Lower lobe of right lung (tissue), 2 donors: ENCODE measurements around the gene NEDD4L. TPM values are rescaled to one million over a fixed set of nuclear protein-coding genes. Genes with fewer than 3 reads are reported as not detected.
A peak's percentile ranks its signal among the peaks of the same experiment; 100 is the strongest.

Source experiments
- ATAC-seq, 2 donors: fragments of 200-7000 bp; cut with Tn5 transposase; one replicate each; pipeline ENCODE4 v1.9.1; 2020 to 2022; ENCODE audit warnings: mild to moderate bottlenecking in 2 of 2, moderate library complexity in 2 of 2
- DNase-seq: peaks from one replicate; pipeline ENCODE4 v3.0.0-alpha.2; 2020
- H3K27ac ChIP-seq: fragments of 200-600 bp; one replicate; pipeline ENCODE4 v1.8.0; 2022
- H3K27me3 ChIP-seq: fragments of 200-600 bp; one replicate; pipeline ENCODE4 v1.8.0; 2022; ENCODE audit warnings: low read depth
- H3K36me3 ChIP-seq: fragments of 200-600 bp; one replicate; pipeline ENCODE4 v1.8.0; 2022; ENCODE audit warnings: mild to moderate bottlenecking
- H3K4me1 ChIP-seq: fragments of 200-600 bp; one replicate; pipeline ENCODE4 v1.8.0; 2022
- H3K4me3 ChIP-seq: fragments of 200-600 bp; one replicate; pipeline ENCODE4 v1.8.0; 2022; ENCODE audit warnings: mild to moderate bottlenecking
- H3K9me3 ChIP-seq: fragments of 200-600 bp; one replicate; pipeline ENCODE4 v1.8.0; 2022
- intact Hi-C: fragments of 100-400 bp; cut with DNase I; formaldehyde crosslinking; loops from one replicate; pipeline ENCODE4 v1.11.0; 2022
- total RNA-seq: library from RNA; stranded (reverse); fragmentation: NEBNext Ultra II Directional; extraction: Animal tissue kit (Norgen Biotek cat#: 25700); gene quantifications from one replicate; pipeline ENCODE4 v1.2.1, GENCODE V29; 2021
- TF ChIP-seq, protein P1 (sequence below): fragments of 200-600 bp; IDR thresholded peaks from one replicate; pipeline ENCODE4 v1.8.0; 2022; ENCODE audit warnings: antibody characterized with exemption, mild to moderate bottlenecking
- donor health status: DM: no; HTN: yes; CAD: no; lungs with severe emphysema.

NEDD4L gene
- total RNA-seq, 1 donor from 2014 or later = 203 TPM

DNA sequence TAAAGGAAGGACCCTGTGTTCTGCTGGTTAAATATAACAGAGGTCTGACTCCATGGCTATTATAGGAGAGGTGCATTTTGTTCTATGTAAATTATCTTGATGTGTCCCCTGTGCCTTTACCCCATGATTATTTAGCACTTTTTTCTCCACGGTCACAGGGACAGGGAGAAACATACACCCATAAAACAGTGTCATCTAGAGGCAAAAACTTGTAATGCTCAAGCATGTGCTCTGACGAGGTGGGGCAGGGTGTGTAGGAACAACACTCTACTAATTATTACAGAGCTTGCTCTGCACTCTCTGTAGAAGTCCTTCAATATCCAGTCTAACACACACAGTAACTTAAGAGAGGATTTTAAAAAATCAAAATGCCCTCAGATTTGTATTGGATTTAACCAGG, 187.9 kb downstream of the NEDD4L start:
- intact Hi-C loops = no loop called here
- Histone ChIP-seq H3K27me3 (no peaks in the 10 kb centered on the region), H3K4me1 (peaks cover 42% of the 10 kb centered on the region), H3K4me3 (no peak overlapping the region), H3K27ac (peak overlapping the region; percentile 58), H3K36me3 (no peaks in the 10 kb centered on the region), H3K9me3 (no peaks in the 10 kb centered on the region)
- peak; percentile 69 to 75 for ATAC-seq
- TF ChIP-seq, protein P1, sequence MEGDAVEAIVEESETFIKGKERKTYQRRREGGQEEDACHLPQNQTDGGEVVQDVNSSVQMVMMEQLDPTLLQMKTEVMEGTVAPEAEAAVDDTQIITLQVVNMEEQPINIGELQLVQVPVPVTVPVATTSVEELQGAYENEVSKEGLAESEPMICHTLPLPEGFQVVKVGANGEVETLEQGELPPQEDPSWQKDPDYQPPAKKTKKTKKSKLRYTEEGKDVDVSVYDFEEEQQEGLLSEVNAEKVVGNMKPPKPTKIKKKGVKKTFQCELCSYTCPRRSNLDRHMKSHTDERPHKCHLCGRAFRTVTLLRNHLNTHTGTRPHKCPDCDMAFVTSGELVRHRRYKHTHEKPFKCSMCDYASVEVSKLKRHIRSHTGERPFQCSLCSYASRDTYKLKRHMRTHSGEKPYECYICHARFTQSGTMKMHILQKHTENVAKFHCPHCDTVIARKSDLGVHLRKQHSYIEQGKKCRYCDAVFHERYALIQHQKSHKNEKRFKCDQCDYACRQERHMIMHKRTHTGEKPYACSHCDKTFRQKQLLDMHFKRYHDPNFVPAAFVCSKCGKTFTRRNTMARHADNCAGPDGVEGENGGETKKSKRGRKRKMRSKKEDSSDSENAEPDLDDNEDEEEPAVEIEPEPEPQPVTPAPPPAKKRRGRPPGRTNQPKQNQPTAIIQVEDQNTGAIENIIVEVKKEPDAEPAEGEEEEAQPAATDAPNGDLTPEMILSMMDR = peak; percentile 39
- DNase-seq = no peak

DNA sequence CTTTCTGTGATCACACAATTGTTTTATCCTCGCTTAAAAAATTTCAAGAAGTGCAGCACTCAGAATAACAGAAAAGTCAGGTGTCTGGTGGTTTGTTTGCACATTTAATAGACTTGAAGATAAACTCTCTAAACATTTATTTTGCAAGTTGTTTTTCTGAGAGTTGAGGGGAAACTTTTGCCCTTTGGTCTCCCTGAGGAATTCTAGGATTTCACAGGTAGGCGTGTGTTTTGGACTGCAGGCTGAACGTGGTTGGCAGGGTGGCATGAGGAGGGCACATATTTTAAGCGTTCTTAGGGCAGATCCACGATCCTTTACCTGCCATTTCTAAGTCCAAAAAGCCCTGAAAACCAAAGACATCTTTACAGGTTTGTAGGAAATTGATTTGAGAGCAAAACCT, 188.6 kb downstream of the NEDD4L start:
- ATAC-seq = peak in 1 of 2 donors; percentile 29
- intact Hi-C loops = no loop called here
- Histone ChIP-seq H3K4me1 (peaks cover 37% of the 10 kb centered on the region), H3K27me3 (no peaks in the 10 kb centered on the region), H3K9me3 (no peaks in the 10 kb centered on the region), H3K4me3 (no peak overlapping the region), H3K27ac (peak overlapping the region; percentile 57), H3K36me3 (no peaks in the 10 kb centered on the region)
- DNase-seq = no peak
- TF ChIP-seq, protein P1 = no peak

DNA sequence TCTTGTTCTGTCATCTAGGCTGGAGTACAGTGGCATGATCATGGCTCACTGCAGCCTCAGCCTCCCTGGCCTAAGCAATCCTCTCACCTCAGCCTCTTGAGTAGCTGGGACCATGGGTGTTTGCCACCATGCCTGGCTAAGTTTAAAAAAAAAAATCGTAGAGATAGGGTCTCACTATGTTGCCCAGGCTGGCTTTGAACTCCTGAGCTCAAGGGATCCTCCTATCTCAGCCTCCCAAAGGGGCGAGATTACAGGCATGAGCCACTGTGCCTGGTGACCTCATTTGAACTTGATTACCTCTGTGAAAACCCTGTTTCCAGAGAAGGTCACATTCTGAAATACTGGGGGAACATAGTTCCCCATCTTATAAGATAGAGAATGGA, 190.3 kb downstream of the NEDD4L start:
- TF ChIP-seq, protein P1 = no peak
- H3K4me1 ChIP-seq = peaks cover 37% of the 10 kb centered on the region
- intact Hi-C loops = no loop called here
- H3K27ac ChIP-seq = peak overlapping the region; percentile 61
- DNase-seq = no peak
- ATAC-seq = no peak
- no peaks in the 10 kb centered on the region for H3K27me3 ChIP-seq
- no peak overlapping the region for H3K4me3 ChIP-seq
- no peaks in the 10 kb centered on the region for H3K36me3 ChIP-seq
- H3K9me3 ChIP-seq = no peaks in the 10 kb centered on the region

DNA sequence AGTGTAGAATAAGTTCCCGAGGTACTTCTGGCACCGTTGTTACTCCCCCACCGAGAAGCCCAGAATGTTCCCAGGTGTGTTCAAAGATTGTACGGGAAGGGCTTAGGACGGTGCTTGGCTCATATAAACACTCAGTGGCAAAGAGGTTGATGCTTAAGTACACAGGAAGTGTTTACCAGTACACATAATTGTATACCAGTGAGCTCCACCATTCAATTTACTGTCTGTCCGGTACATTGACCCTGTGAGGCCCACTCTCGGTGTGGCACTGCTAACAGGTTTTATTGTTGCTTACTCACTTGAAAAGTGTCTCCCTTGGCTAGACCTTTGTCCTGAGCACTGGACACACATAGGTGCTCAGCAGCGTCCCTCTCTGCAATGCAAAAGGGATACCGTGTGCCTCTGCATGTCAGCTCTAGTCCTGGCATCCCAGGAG, 191.0 kb downstream of the NEDD4L start:
- Histone ChIP-seq H3K4me3 (no peak overlapping the region), H3K9me3 (no peaks in the 10 kb centered on the region), H3K27me3 (no peaks in the 10 kb centered on the region), H3K27ac (no peak overlapping the region), H3K4me1 (peaks cover 30% of the 10 kb centered on the region), H3K36me3 (no peaks in the 10 kb centered on the region)
- ATAC-seq (peak; percentile 71 to 76), DNase-seq (no peak)
- TF ChIP-seq, protein P1 = no peak
- intact Hi-C loops = no loop called here

DNA sequence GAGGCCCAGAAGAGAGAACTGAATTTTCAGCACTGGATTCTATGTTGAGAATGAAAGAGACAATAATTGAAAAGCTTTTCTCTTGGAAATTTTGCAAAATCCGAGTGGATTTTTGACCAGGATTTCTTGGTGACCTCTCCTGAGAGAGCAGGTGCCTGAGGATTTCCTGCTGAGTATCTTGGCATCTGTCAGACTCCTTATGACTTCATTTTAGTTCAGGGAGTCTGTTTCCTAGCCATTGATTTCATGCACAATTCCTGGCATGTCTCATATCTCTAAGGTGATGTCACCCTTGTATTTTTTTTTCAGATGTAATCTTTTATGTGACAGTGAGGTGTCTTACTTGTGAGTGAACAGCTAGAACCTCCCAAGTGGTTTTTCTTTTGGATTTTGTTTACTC, 195.9 kb downstream of the NEDD4L start:
- intact Hi-C loops = no loop called here
- peaks cover 7% of the 10 kb centered on the region for H3K4me1 ChIP-seq
- ATAC-seq = no peak

More for the DNA sequence above, 195.9 kb downstream of the NEDD4L start:
- Histone ChIP-seq H3K9me3 (no peaks in the 10 kb centered on the region), H3K36me3 (no peaks in the 10 kb centered on the region), H3K4me3 (no peak overlapping the region), H3K27me3 (no peaks in the 10 kb centered on the region), H3K27ac (no peak overlapping the region)
- DNase-seq = no peak
- TF ChIP-seq, protein P1 = no peak
